HepG2 (cell line): ENCODE measurements around the gene TMEM256. TPM values are rescaled to one million over a fixed set of nuclear protein-coding genes. Genes with fewer than 3 reads are reported as not detected.
A peak's percentile ranks its signal among the peaks of the same experiment; 100 is the strongest.

Experiments used
- ETV5 ChIP-seq: IDR thresholded peaks from 2 replicates; pipeline ENCODE4 v1.6.1; 2018; ENCODE audit warnings: missing biosample characterization, missing genetic modification reagents, inconsistent platforms, borderline replicate concordance
- FOSL2 ChIP-seq: sonication (generic); formaldehyde crosslinking; IDR thresholded peaks from 2 replicates; pipeline ENCODE4 v1.4.0; 2020; ENCODE audit warnings: missing genetic modification reagents
- FOXP1 ChIP-seq, 2 experiments: fragments of 450-650 bp in 1 of 2; IDR thresholded peaks; 2 replicates each; pipeline ENCODE4 v1.6.1; 2017 to 2018; ENCODE audit warnings: antibody characterized with exemption in 1 of 2
- MIER3 ChIP-seq: IDR thresholded peaks from 2 replicates; pipeline ENCODE4 v1.6.1; 2016; ENCODE audit warnings: missing compliant biosample characterization, borderline replicate concordance
- PAX8 ChIP-seq: sonication (generic); formaldehyde crosslinking; IDR thresholded peaks from 2 replicates; pipeline ENCODE4 v1.8.0; 2022; ENCODE audit warnings: mild to moderate bottlenecking, missing genetic modification reagents, borderline replicate concordance
- REPIN1 ChIP-seq: sonication (generic); formaldehyde crosslinking; IDR thresholded peaks from 2 replicates; pipeline ENCODE4 v1.8.0; 2022; ENCODE audit warnings: missing genetic modification reagents, low read depth, mild to moderate bottlenecking, borderline replicate concordance
- SMYD3 ChIP-seq: sonication (generic); formaldehyde crosslinking; IDR thresholded peaks from 2 replicates; pipeline ENCODE4 v1.8.1; 2023; ENCODE audit warnings: mild to moderate bottlenecking, missing genetic modification reagents
- SP5 ChIP-seq: IDR thresholded peaks from 2 replicates; pipeline ENCODE4 v1.6.1; 2016; ENCODE audit warnings: low read depth, borderline replicate concordance
- TFAP4 ChIP-seq: sonication (generic); IDR thresholded peaks from 2 replicates; pipeline ENCODE4 v1.6.1; 2016; ENCODE audit warnings: low read depth, borderline replicate concordance
- TMF1 ChIP-seq: sonication (generic); formaldehyde crosslinking; IDR thresholded peaks from 2 replicates; pipeline ENCODE4 v1.8.1; 2022; ENCODE audit warnings: low read depth, missing genetic modification reagents
- YEATS2 ChIP-seq: sonication (generic); formaldehyde crosslinking; IDR thresholded peaks from 2 replicates; pipeline ENCODE4 v1.4.0; 2020; ENCODE audit warnings: missing genetic modification reagents, borderline replicate concordance
- ZHX1 ChIP-seq: sonication (generic); formaldehyde crosslinking; IDR thresholded peaks from 2 replicates; pipeline ENCODE4 v1.8.1; 2022; ENCODE audit warnings: low read depth, mild to moderate bottlenecking, missing genetic modification reagents
- ZNF329 ChIP-seq: sonication (generic); formaldehyde crosslinking; IDR thresholded peaks from 2 replicates; pipeline ENCODE4 v1.9.0; 2021; ENCODE audit warnings: low read depth, mild to moderate bottlenecking, missing genetic modification reagents
- ZNF484 ChIP-seq: sonication (generic); formaldehyde crosslinking; IDR thresholded peaks from 2 replicates; pipeline ENCODE4 v1.5.1; 2020; ENCODE audit warnings: mild to moderate bottlenecking, low read depth, missing genetic modification reagents, borderline replicate concordance
- ZNF496 ChIP-seq: sonication (generic); formaldehyde crosslinking; IDR thresholded peaks from 2 replicates; pipeline ENCODE4 v1.8.1; 2023; ENCODE audit warnings: mild to moderate bottlenecking, moderate library complexity, missing genetic modification reagents; ENCODE audit not compliant: insufficient replicate concordance
- ZNF615 ChIP-seq: sonication (generic); formaldehyde crosslinking; IDR thresholded peaks from 2 replicates; pipeline ENCODE4 v1.5.0; 2020; ENCODE audit warnings: mild to moderate bottlenecking, missing genetic modification reagents, borderline replicate concordance
- ZNF773 ChIP-seq: sonication (generic); formaldehyde crosslinking; IDR thresholded peaks from 2 replicates; pipeline ENCODE4 v1.4.0; 2020; ENCODE audit warnings: missing genetic modification reagents, borderline replicate concordance
- ZNF792 ChIP-seq: IDR thresholded peaks from 2 replicates; pipeline ENCODE4 v1.6.1; 2016
- ZUFSP ChIP-seq: sonication (generic); formaldehyde crosslinking; IDR thresholded peaks from 2 replicates; pipeline ENCODE4 v1.9.0; 2021; ENCODE audit warnings: missing genetic modification reagents, mild to moderate bottlenecking, borderline replicate concordance
- polyA plus RNA-seq, 8 experiments: library from polyadenylated mRNA; depleted of rRNA in 3 of 8; stranded (reverse) in 7 of 8; unstranded in 1 of 8; fragments of >200 nt; fragmentation: Illumina TruSeq in 4 of 8; extraction: Trizol in 4 of 8; gene quantifications; 2 replicates each; pipeline versions ENCODE4 v1.2.1 to v1.2.3, GENCODE V29; 2011 to 2016; ENCODE audit warnings: low read depth in 4 of 8, missing spikeins in 1 of 8, mixed read lengths in 1 of 8; ENCODE audit not compliant: insufficient read depth in 1 of 8
- total RNA-seq, 5 experiments: library from RNA; depleted of rRNA; stranded (reverse); fragments of >200 nt; fragmentation: Illumina TruSeq; extraction: Trizol; gene quantifications; 2 replicates each; pipeline ENCODE4 v1.2.3, GENCODE V29; 2016; ENCODE audit warnings: low read depth in 1 of 5
- TF ChIP-seq, protein P1 (sequence below): sonication (generic); formaldehyde crosslinking; IDR thresholded peaks from 2 replicates; pipeline ENCODE4 v1.5.0; 2020; ENCODE audit warnings: missing genetic modification reagents

TMEM256 gene
- total and polyA plus RNA-seq, 2 of the 13 experiments (the other 11 are each of a cell fraction or from before 2014, with no cell fraction given), result 231 to 252 TPM

GRCh38 chr17:7394452-7395191 lies 9.3 kb downstream of the TMEM256 start, which contains the start of gene PLSCR3 (continued):
- TF ChIP-seq ZHX1 (CRISPR knock-in tag), result peak; percentile 80
- TF ChIP-seq ZNF615 (CRISPR knock-in tag), result no peak
- no peak for TF ChIP-seq ZNF484 (CRISPR knock-in tag)
- TF ChIP-seq, protein P1, sequence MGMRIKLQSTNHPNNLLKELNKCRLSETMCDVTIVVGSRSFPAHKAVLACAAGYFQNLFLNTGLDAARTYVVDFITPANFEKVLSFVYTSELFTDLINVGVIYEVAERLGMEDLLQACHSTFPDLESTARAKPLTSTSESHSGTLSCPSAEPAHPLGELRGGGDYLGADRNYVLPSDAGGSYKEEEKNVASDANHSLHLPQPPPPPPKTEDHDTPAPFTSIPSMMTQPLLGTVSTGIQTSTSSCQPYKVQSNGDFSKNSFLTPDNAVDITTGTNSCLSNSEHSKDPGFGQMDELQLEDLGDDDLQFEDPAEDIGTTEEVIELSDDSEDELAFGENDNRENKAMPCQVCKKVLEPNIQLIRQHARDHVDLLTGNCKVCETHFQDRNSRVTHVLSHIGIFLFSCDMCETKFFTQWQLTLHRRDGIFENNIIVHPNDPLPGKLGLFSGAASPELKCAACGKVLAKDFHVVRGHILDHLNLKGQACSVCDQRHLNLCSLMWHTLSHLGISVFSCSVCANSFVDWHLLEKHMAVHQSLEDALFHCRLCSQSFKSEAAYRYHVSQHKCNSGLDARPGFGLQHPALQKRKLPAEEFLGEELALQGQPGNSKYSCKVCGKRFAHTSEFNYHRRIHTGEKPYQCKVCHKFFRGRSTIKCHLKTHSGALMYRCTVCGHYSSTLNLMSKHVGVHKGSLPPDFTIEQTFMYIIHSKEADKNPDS (CRISPR knock-in tag), result no peak
- peak; percentile 46; the same call in 1 of the 2 replicates for TF ChIP-seq YEATS2 (CRISPR knock-in tag)
- 0 out of 2 replicates have a peak, but pooled peaks have one; percentile 13 for TF ChIP-seq ZNF329 (CRISPR knock-in tag)
- TF ChIP-seq SMYD3 (CRISPR knock-in tag), result no peak
- no peak for TF ChIP-seq TFAP4
- peak; percentile 78; the same call in 1 of the 2 replicates for TF ChIP-seq REPIN1
- no peak for TF ChIP-seq ZUFSP (CRISPR knock-in tag)
- TF ChIP-seq FOSL2, result no peak
- peak; percentile 44; the same call in 1 of the 2 replicates for TF ChIP-seq MIER3
- no peak for TF ChIP-seq ZNF773 (CRISPR knock-in tag)
- TF ChIP-seq FOXP1 (IDR thresholded peaks at IDR 0.05), result no peak
- TF ChIP-seq FOXP1 (CRISPR knock-in tag; IDR thresholded peaks at IDR 0.05), result no peak
- TF ChIP-seq ZNF792 (CRISPR knock-in tag), result peak; percentile 32; the same call in 1 of the 2 replicates
- TF ChIP-seq ZNF496 (CRISPR knock-in tag), result no peak
- TF ChIP-seq SP5 (CRISPR knock-in tag), result peak; percentile 76
- TF ChIP-seq PAX8, result 0 out of 2 replicates have a peak, but pooled peaks have one; percentile 15
- peak; percentile 68 for TF ChIP-seq TMF1
- TF ChIP-seq ETV5 (CRISPR knock-in tag), result peak; percentile 31
